Ovary (tissue), 3 donors: ENCODE data around the gene CXCL10.

Experiments used
- CTCF ChIP-seq, 3 donors: fragments of 450-650 bp in 2 of 3; fragments of 200-600 bp in 1 of 3; IDR thresholded peaks; one replicate each; pipeline versions ENCODE4 v1.5.1 to v1.8.0; 2016 to 2022; ENCODE audit warnings: antibody characterized with exemption in 3 of 3, mild to moderate bottlenecking in 1 of 3
- POLR2A ChIP-seq: fragments of 450-650 bp; IDR thresholded peaks from one replicate; pipeline ENCODE4 v1.6.1; 2017; ENCODE audit warnings: antibody characterized with exemption, mild to moderate bottlenecking, moderate library complexity
- donor health status: DM: no; HTN: no; CAD: no.

- no peak for TF ChIP-seq CTCF (IDR thresholded peaks at IDR 0.05)
- TF ChIP-seq POLR2A, result no peak
These were observed at the start of gene CXCL10 for GRCh38 chr4:76023389-76023788.
